GM18508 (cell line): ENCODE data around the gene MFSD12.

Experiments
- ATAC-seq: cut with Tn5 transposase; IDR thresholded peaks from one replicate; pipeline ENCODE4 v1.9.1; 2021; ENCODE audit warnings: moderate number of reproducible peaks; ENCODE audit not compliant: insufficient read depth, unreplicated experiment

Gene MFSD12

GRCh38 chr19:3494559-3494958 is 62.8 kb downstream of the MFSD12 start:
- no peak for ATAC-seq
